ENCODE measurements around the gene FER1L5.

The FER1L5 gene

DNA sequence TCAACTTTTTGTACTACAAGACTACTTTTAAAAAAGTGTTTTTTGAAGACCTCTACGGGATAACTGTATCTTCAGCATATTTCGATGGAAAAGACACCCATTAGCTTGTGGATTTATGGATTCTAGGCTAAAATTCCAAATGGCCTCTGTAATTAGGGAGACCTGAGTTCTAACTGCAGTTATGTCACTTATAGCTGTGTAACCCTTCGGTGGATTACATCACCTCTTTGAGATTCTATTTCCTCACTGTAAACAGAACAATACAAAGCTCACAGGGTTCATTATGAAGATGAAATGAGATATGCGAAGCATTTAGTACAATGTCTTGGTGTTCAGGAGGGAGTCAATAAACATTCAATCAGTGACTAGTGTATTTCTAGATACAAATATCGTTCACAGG, 73.1 kb downstream of the FER1L5 start:
- no peak overlapping the region for H3K27ac ChIP-seq
- POLR2A ChIA-PET (ENCODE audit: low non-redundant PET): no interaction called here
- TF ChIP-seq, protein P1, sequence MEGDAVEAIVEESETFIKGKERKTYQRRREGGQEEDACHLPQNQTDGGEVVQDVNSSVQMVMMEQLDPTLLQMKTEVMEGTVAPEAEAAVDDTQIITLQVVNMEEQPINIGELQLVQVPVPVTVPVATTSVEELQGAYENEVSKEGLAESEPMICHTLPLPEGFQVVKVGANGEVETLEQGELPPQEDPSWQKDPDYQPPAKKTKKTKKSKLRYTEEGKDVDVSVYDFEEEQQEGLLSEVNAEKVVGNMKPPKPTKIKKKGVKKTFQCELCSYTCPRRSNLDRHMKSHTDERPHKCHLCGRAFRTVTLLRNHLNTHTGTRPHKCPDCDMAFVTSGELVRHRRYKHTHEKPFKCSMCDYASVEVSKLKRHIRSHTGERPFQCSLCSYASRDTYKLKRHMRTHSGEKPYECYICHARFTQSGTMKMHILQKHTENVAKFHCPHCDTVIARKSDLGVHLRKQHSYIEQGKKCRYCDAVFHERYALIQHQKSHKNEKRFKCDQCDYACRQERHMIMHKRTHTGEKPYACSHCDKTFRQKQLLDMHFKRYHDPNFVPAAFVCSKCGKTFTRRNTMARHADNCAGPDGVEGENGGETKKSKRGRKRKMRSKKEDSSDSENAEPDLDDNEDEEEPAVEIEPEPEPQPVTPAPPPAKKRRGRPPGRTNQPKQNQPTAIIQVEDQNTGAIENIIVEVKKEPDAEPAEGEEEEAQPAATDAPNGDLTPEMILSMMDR (conservative IDR thresholded peaks at IDR 0.05; ENCODE audit: low read depth): no peak
- CTCF ChIA-PET: no interaction called here
- DNase-seq (ENCODE audit: low spot score): no peak

DNA sequence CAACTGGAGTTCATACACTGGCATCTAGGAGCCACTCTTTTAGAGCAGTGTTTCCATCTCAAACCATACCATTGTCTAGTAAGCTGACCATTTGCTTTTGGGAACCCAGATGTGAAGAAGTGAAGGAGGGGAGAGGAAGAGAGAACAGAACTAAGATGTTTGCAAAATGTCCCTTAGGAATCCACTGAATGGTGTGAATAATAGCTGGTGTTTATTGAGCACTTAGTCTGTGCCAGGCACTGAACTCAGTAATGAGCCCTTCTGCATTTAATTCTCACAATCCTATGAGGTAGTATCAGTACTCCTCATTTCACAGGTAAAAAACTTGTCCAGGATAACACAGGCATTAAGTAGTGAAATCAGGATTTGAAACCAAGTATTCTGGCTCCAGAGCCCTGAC, 73.8 kb downstream of the FER1L5 start:
- TF ChIP-seq, protein P1 (conservative IDR thresholded peaks at IDR 0.05; ENCODE audit: low read depth): no peak
- ChIA-PET CTCF (no interaction called here), POLR2A (ENCODE audit: low non-redundant PET) (no interaction called here)
- DNase-seq (ENCODE audit: low spot score): no peak
- no peak overlapping the region for H3K27ac ChIP-seq

DNA sequence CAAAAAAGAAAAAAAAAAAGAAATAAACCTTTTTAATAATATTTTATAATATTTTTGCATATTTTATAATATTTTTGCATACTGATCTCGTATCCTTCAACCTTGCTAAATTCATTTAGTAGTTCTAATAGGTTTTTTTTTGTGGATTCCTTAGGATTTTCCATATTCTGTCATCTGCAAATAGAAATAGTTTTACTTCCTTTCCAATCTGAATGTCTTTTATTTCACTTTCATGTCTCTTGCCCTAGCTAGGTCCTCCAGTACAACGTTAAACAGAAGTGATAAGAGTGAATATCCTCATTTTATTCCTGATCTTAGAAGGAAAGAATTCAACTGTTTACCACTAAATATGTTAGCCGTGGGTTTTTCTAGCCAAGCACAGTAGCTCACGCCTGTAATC, 83.6 kb downstream of the FER1L5 start:
- TF ChIP-seq, protein P1 (conservative IDR thresholded peaks at IDR 0.05; ENCODE audit: low read depth): no peak
- no peak overlapping the region for H3K27ac ChIP-seq
- ChIA-PET POLR2A (ENCODE audit: low non-redundant PET) (no interaction called here), CTCF (interaction anchor here (0.6 kb wide), 1 partner anchor 48 kb away, joined by 4 read pairs; no protein-coding TSS in a partner anchor)
- no peak for DNase-seq (ENCODE audit: low spot score)

DNA sequence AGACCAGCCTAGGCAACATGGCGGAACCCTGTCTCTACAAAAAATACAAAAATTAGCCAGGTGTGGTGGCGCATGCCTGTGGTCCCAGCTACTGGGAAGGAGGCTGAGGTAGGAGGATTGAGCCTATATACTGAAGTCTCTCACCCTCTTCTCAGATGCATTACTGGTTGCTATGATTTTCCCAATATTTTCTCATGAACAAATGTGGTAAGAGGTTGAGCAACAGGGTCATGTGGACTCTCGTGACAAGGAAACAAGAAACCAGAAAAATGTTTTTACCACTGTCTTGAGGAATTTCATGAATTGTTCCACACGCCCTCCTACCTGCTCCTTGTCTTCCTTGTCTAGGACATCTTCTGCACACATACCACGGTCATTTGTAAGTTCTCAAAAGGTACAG, 84.9 kb downstream of the FER1L5 start:
- no peak overlapping the region for H3K27ac ChIP-seq
- no peak for DNase-seq (ENCODE audit: low spot score)
- TF ChIP-seq, protein P1 (conservative IDR thresholded peaks at IDR 0.05; ENCODE audit: low read depth): no peak
- CTCF ChIA-PET: no interaction called here
- POLR2A ChIA-PET (ENCODE audit: low non-redundant PET): no interaction called here

DNA sequence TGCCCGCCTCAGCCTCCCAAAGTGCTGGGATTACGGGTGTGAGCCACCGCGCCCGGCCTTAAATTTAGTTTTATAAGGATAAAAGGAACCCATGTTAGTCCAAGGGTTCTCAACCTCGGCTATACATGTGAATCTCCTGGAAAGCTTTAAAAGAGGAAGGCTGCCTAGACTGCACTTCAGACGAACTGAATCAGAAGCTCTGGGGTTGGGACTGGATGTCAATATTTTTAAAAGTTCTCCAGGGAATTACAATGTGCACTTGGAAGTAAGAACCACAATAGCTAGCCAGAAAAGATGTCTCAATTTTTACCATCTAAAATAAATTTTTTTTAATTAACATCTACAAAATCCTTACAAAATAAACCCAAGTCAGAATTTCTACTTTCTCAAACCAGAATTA, 87.2 kb downstream of the FER1L5 start:
- H3K27ac ChIP-seq: peak overlapping the region; percentile 45; the same call in 1 of the 2 replicates
- ChIA-PET POLR2A (ENCODE audit: low non-redundant PET) (no interaction called here), CTCF (interaction anchor here (1.0 kb wide), 1 partner anchor 70 kb away, joined by 3 read pairs; no protein-coding TSS in a partner anchor)
- DNase-seq (ENCODE audit: low spot score): no peak
- TF ChIP-seq, protein P1 (conservative IDR thresholded peaks at IDR 0.05; ENCODE audit: low read depth): no peak

DNA sequence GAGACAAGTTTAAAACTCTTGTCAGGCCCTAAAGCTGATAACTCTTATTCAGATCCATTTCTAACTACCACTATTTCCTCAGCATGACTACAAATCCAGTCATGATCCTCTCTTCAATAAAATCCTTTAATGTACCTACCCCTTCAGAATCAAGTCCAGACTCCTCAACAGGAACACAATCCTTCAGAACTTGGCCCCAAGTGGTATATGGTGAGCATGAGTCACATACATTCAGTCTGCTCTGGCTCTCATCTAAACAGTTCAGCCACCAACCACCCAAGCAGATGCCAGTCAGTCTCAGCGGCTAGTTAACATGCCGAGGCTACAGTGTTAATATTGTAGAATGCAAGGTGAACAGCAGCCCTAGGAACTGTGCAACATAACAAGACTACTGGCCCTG, 87.6 kb downstream of the FER1L5 start:
- DNase-seq (ENCODE audit: low spot score): peak; percentile 43
- CTCF ChIA-PET: no interaction called here
- POLR2A ChIA-PET (ENCODE audit: low non-redundant PET): no interaction called here
- TF ChIP-seq, protein P1 (conservative IDR thresholded peaks at IDR 0.05; ENCODE audit: low read depth): no peak
- peak overlapping the region; percentile 60 for H3K27ac ChIP-seq

DNA sequence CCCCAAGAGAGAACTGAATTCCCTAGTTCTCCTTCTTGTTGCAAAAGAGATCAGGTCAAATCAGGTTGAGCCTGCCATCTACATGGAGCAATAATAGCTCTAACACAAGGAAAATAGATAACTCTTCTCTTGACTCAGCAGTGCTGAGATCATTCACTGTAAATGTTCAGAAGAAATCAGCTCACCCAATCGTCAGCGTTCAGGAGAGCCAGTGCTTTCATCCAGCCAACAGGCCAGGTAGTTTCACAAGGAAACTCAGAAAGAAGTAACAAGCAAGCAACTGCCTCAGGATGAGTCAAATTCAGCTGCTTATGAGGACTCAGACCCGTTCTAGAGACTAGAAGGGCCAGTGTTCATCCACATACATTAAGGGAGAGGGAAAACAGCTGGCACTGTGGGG, 91.4 kb downstream of the FER1L5 start:
- DNase-seq (ENCODE audit: low spot score): no peak
- CTCF ChIA-PET: interaction anchor here (0.5 kb wide), 1 partner anchor 218 kb away, joined by 3 read pairs; no protein-coding TSS in a partner anchor
- POLR2A ChIA-PET (ENCODE audit: low non-redundant PET): interaction anchor here (0.6 kb wide), 1 partner anchor 80 kb away, joined by 4 read pairs; no protein-coding TSS in a partner anchor
- TF ChIP-seq, protein P1 (conservative IDR thresholded peaks at IDR 0.05; ENCODE audit: low read depth): no peak
- no peak overlapping the region for H3K27ac ChIP-seq

Measured in RWPE1 (cell line).